GM06990 (cell line): ENCODE data around the gene CDH20.
A peak's percentile ranks its signal among the peaks of the same experiment; 100 is the strongest.

Source experiments
- DNase-seq: peaks from one replicate; pipeline ENCODE4 v3.0.0-alpha.2; 2011; ENCODE audit not compliant: insufficient read length; ENCODE audit errors: extremely low read depth
- H3K27me3 ChIP-seq: replicated peaks from 2 replicates; pipeline ENCODE4 v1.6.0; 2011; ENCODE audit warnings: low read length; ENCODE audit not compliant: control insufficient read depth, insufficient read depth
- H3K36me3 ChIP-seq: 2 replicates; pipeline ENCODE4 v1.5.1; 2011; ENCODE audit warnings: low read length; ENCODE audit not compliant: control insufficient read depth, insufficient read depth
- H3K4me3 ChIP-seq: replicated peaks from 2 replicates; pipeline ENCODE4 v1.5.1; 2011; ENCODE audit warnings: low read depth, mild to moderate bottlenecking, control low read depth, low read length
- CTCF ChIP-seq: IDR thresholded peaks from 2 replicates; pipeline ENCODE4 v1.5.1; 2011; ENCODE audit warnings: low read length, control low read depth, mild to moderate bottlenecking, inconsistent platforms; ENCODE audit not compliant: insufficient read depth, poor library complexity, severe bottlenecking

The CDH20 gene

DNA sequence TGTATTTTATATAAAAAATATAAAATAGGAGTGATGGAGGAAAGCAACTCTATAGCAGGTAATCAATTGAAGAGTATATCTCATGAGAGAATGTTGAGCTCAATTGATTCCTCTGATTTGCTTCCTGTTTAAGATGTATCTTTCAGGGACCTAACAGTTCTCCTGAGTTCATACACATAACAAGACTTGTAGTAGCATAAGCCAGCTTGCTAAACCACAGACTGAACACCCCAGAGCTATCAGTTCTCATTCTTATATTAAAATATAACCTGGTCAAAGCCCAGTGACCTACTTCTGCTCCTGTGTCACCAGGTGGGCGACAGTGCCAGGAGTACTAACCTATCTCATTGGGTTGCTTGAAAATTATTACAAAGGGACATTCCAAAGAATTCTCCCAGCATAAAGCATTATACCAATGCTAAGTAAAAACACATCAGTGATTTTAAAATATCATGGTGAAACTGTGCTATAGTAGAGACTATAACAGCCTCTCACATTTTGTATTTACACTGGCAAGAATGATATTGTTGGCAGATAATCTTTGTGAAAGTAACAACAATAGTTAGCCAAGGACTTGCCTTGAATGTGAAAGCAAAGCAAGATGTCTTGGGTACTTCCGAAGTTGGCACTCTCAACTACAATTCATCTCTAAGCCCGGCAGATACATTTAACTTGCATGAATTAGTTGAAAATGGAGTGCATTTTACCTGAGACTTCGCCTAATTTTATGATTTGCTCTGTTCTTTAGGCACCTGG is 40.8 kb upstream of the CDH20 start:
- DNase-seq, result no peak
- Histone ChIP-seq H3K4me3 (no peak overlapping the region), H3K27me3 (no peaks in the 10 kb centered on the region), H3K36me3 (no peaks in the 10 kb centered on the region)
- TF ChIP-seq CTCF, result no peak

DNA sequence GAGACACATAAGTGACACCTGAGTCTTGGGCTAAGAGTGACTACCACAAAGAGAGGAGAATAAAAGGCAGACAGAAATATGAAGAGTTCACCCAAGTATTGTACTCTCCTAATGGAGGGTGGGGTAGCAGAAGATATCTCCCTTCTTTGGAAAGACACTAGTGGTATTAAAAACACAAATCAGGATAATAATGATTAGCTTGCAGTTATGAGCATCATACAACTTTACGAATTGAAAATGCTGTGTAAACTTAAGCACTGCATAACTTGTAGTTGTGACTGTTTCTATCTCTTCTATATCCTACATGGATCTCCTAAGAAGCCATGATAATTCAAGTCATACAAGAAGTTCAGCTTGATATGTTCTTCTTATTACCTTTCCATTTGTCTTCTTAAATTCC is 38.1 kb upstream of the CDH20 start:
- Histone ChIP-seq H3K27me3 (no peaks in the 10 kb centered on the region), H3K36me3 (no peaks in the 10 kb centered on the region), H3K4me3 (no peak overlapping the region)
- DNase-seq, result no peak
- no peak for TF ChIP-seq CTCF

- Histone ChIP-seq H3K27me3 (no peaks in the 10 kb centered on the region), H3K36me3 (no peaks in the 10 kb centered on the region), H3K4me3 (no peak overlapping the region)
- TF ChIP-seq CTCF, result no peak
- DNase-seq, result no peak
Measured at GRCh38 chr18:61308004-61308403, 25.2 kb upstream of the CDH20 start.

GRCh38 chr18:61308795-61309393 is 24.3 kb upstream of the CDH20 start:
- no peak overlapping the region for H3K4me3 ChIP-seq
- H3K27me3 ChIP-seq, result no peaks in the 10 kb centered on the region
- no peaks in the 10 kb centered on the region for H3K36me3 ChIP-seq
- TF ChIP-seq CTCF, result no peak
- DNase-seq, result no peak

DNA sequence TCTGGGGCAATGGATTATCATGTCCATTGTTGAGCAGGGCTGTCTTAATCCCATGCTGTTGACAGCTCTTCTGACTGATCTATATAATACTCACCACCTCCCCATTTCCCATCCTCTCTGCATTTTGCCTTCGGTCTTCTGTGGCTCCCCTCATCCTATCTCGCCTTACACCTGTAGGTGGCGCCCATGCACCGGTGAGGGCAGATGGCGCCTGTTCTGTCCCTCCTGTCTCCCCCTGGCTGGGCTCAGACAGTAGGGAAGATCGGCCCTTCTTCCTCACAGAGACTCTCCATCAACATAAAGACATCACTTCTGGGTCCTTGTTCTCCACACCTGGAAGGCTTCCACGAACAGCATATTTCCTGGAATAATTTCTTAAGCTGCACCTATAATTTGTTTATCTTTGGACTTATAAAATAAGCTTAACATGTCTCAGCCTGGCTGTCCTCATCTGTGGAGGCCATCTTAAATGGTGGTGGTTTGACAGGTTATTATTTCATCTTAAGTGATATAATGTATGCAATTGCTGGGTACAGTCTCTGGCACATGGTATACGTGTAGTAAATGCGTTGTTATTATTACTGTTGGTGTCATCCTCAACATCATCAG is 10.9 kb upstream of the CDH20 start:
- no peaks in the 10 kb centered on the region for H3K36me3 ChIP-seq
- TF ChIP-seq CTCF, result peak; percentile 93
- no peak overlapping the region for H3K4me3 ChIP-seq
- no peaks in the 10 kb centered on the region for H3K27me3 ChIP-seq
- peak; percentile 19 for DNase-seq
